Heart left ventricle (tissue), 16 donors: ENCODE results near the gene FBXO31. TPM values are rescaled to one million over a fixed set of nuclear protein-coding genes. Genes with fewer than 3 reads are reported as not detected.
A peak's percentile ranks its signal among the peaks of the same experiment; 100 is the strongest.

Experiments used
- ATAC-seq, 4 donors: fragments of 200-7000 bp; cut with Tn5 transposase; one replicate each; pipeline ENCODE4 v1.9.1; 2020 to 2022; ENCODE audit warnings: moderate library complexity in 4 of 4, mild to moderate bottlenecking in 3 of 4, moderate number of reproducible peaks in 1 of 4
- DNase-seq, 5 donors: peaks; one replicate each; pipeline ENCODE4 v3.0.0-alpha.2; 2020
- H3K27ac ChIP-seq, 12 donors: fragments of 200-600 bp; sonication (generic) in 4 of 12; one replicate each; pipeline versions ENCODE4 v1.5.0 to v1.8.0; 2016 to 2022; ENCODE audit warnings: mild to moderate bottlenecking in 2 of 12
- H3K27me3 ChIP-seq, 9 donors: fragments of 200-600 bp; sonication (generic) in 2 of 9; one replicate each; pipeline versions ENCODE4 v1.5.1 to v1.8.0; 2016 to 2022; ENCODE audit warnings: mild to moderate bottlenecking in 3 of 9
- H3K36me3 ChIP-seq, 9 donors: fragments of 200-600 bp; sonication (generic) in 2 of 9; one replicate each; pipeline versions ENCODE4 v1.5.0 to v1.8.0; 2018 to 2022; ENCODE audit warnings: mild to moderate bottlenecking in 2 of 9
- H3K4me1 ChIP-seq, 12 donors: fragments of 200-600 bp; sonication (generic) in 4 of 12; one replicate each; pipeline versions ENCODE4 v1.5.0 to v1.8.0; 2016 to 2022; ENCODE audit warnings: mild to moderate bottlenecking in 3 of 12
- H3K4me3 ChIP-seq, 12 donors: fragments of 200-600 bp; sonication (generic) in 4 of 12; one replicate each; pipeline versions ENCODE4 v1.5.0 to v1.8.0; 2017 to 2022; ENCODE audit warnings: mild to moderate bottlenecking in 9 of 12, moderate library complexity in 4 of 12
- H3K9me3 ChIP-seq, 12 donors: fragments of 200-600 bp; sonication (generic) in 4 of 12; one replicate each; pipeline versions ENCODE4 v1.5.0 to v1.8.0; 2016 to 2022; ENCODE audit warnings: mild to moderate bottlenecking in 1 of 12
- CTCF ChIP-seq, 12 donors: fragments of 200-600 bp; sonication (generic) in 4 of 12; IDR thresholded peaks; one replicate each; pipeline versions ENCODE4 v1.5.0 to v1.8.0; 2018 to 2022; ENCODE audit warnings: antibody characterized with exemption in 12 of 12, mild to moderate bottlenecking in 5 of 12
- POLR2A ChIP-seq, 2 donors: fragments of 450-650 bp; IDR thresholded peaks; one replicate each; pipeline ENCODE4 v1.6.1; 2017; ENCODE audit warnings: antibody characterized with exemption in 2 of 2, mild to moderate bottlenecking in 2 of 2, moderate library complexity in 2 of 2
- WGBS, 4 donors: extraction: QIAGEN DNeasy Blood & Tissue Kit in 2 of 4; methylation state at CpG; one replicate each; pipeline versions ENCODE4 v1.1.5 to v1.1.7; 2013 to 2018; 5-methylcytosine and 5-hydroxymethylcytosine counted together
- intact Hi-C, 10 donors: fragments of 100-400 bp; cut with DNase I; formaldehyde crosslinking; loops; one replicate each; pipeline versions ENCODE4 v1.11.1 to v1.14.2; 2022
- polyA plus RNA-seq, 2 donors: library from polyadenylated mRNA; stranded (reverse); fragments of 200-250 nt; gene quantifications; one replicate each; pipeline ENCODE4 v1.2.3, GENCODE V29; 2013
- total RNA-seq, 9 donors: library from RNA; depleted of rRNA in 2 of 9; stranded (reverse); fragments of >200 nt in 2 of 9; fragmentation: NEBNext Ultra II Directional in 3 of 9; extraction: Animal tissue kit (Norgen Biotek cat#: 25700) in 3 of 9; gene quantifications; one replicate each; pipeline versions ENCODE4 v1.1.0 to v1.2.4, GENCODE V29; 2016 to 2023
- donor health status: ischemic (EF 13 %, LVEDD 7.1; RV severe dilation, severe dysfunction).
- donor health status: healthy with polysubstance abuse.
- donor health status: DM: no; HTN: yes; CAD: no.
- donor health status: DM: no; HTN: no; CAD: no.
- donor health status: ischemic (EF 25% LVEDD 6.9; RV normal size, moderate dysfunction).
- donor health status: ischemic (EF 25% LVEDD 5.7; RV mildly dilated, moderate dysfunction).
- donor health status: healthy.
- donor health status: DM: yes; HTN: yes; CAD: no.
- donor health status: ischemic (EF 35%, LVEDD 5.7; RV mildly dilated, moderate dysfunction).
- donor health status: nonischemic (EF 11% LVEDD 7.7; RV severe dilation, severe dysfunction).
- donor health status: DM: yes; HTN: yes; CAD: no.
- donor health status: PGD.
- donor health status: ischemic (EF 29% LVEDD 5.4; RV normal size, mild dysfunction).
- donor health status: nonischemic (EF 23%, LVEDD 6.1; RV moderate dilation, normal function).

The FBXO31 gene
- total and polyA plus RNA-seq, 11 donors, result 20.0 to 130 (median 63.1) TPM

DNA sequence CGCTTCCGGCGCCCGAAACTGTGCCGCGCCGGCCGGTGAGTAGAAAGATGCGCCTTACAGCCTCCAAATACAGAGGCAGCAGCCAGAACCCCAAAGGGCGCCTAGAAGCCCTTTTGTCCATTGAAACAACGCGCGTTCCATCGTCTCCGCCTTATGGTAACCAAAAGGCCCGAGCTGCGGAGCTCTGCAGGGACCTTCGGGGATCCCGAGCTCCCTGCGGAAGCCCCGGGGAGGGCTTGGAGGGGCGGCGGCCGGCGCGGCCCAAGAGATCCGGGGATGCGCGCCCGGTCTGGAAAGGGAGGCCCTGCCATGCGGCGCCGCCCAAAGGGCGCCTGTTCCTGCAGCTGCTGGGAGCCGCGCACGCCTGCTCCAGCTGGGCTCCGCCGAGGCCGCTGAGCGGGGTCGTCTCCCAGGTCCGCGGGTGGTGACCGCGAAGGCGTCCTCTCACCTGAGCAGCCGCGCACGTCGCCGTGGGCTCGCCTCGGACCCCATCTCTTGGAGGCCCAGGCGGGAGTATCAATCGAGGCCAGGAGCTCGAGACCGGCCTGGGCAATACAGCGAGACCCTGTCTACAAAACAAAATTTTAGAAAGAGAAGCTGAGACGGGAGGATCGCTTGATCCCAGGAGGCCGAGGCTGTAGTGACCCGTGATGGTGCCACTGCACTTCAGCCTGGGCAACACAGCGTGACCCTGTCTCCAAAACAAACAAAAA is 742 bp upstream of the FBXO31 start:
- TF ChIP-seq CTCF (IDR thresholded peaks at IDR 0.05) (no peak), POLR2A (IDR thresholded peaks at IDR 0.05) (no peak)
- H3K27ac ChIP-seq, result peak overlapping the region; percentile 3 to 96 (median 91)
- WGBS, 4 donors, result 5 to 16% (median 6%) methylated on average over 17 to 64 of the region's 64 CpGs
- no peaks in the 10 kb centered on the region for H3K27me3 ChIP-seq
- DNase-seq, result peak; percentile 60 to 85 (median 65)
- no peaks in the 10 kb centered on the region for H3K36me3 ChIP-seq
- peak overlapping the region; percentile 34 to 98 (median 72) for H3K4me3 ChIP-seq
- H3K4me1 ChIP-seq, result peaks cover 6 to 64% (median 46%) of the 10 kb centered on the region in 12 donors
- H3K9me3 ChIP-seq, result no peaks in the 10 kb centered on the region
- intact Hi-C loops, result loop anchor here in 5 of 10 donors (5.0 kb wide), 3 partner anchors 57 to 67 kb away; partner anchors contain the start of gene C16orf95 (in 1 of the 5)
- ATAC-seq, result peak; percentile 8 to 39 (median 32)

- peaks cover 0 to 64% (median 32%) of the 10 kb centered on the region in 12 donors for H3K4me1 ChIP-seq
- H3K4me3 ChIP-seq, result peak overlapping the region; percentile 34 to 98 (median 72)
- WGBS, 4 donors, result 19 to 29% (median 20%) methylated on average over 17 of the region's 17 CpGs
- no peak for TF ChIP-seq CTCF (IDR thresholded peaks at IDR 0.05)
- no peak for TF ChIP-seq POLR2A (IDR thresholded peaks at IDR 0.05)
- H3K27me3 ChIP-seq, result no peaks in the 10 kb centered on the region
- DNase-seq (no peak), ATAC-seq (no peak)
- no peaks in the 10 kb centered on the region for H3K9me3 ChIP-seq
- intact Hi-C loops, result loop anchor here in 7 of 10 donors (2.0 to 5.0 kb wide), 5 partner anchors 55 to 65 kb away; partner anchors contain the start of gene C16orf95 (in 2 of the 7)
- H3K36me3 ChIP-seq, result peaks cover 0 to 2% (median 0%) of the 10 kb centered on the region in 9 donors
- peak overlapping the region; percentile 65 to 96 (median 91) for H3K27ac ChIP-seq
Observed at GRCh38 chr16:87382023-87382785, 1.4 kb downstream of the FBXO31 start.

DNA sequence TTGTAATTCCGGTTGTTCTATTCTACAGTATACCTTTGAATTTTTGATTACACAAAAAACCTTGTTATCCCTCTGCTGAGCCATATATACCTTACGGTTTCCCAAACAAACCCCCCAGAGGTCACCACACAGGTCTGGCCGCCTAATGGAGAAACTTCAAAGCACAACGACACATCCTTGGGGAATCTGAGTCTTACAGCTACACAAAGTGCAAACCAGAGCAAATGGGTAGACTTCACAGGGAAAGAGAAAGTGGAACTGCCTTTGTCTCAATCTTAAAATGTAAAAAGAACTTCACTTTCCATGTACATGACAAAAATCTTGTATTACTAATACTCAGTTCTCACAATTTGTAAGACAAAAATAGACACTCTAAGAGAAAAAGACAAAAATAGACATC is 2.7 kb downstream of the FBXO31 start:
- TF ChIP-seq POLR2A (IDR thresholded peaks at IDR 0.05) (no peak), CTCF (IDR thresholded peaks at IDR 0.05) (no peak)
- 41 to 54% (median 46%) methylated on average over 4 of the region's 4 CpGs for WGBS, 4 donors

More for the DNA sequence above, 2.7 kb downstream of the FBXO31 start:
- Histone ChIP-seq H3K4me3 (peak overlapping the region in 10 of 12 donors; percentile 3 to 98 (median 71)), H3K27ac (peak overlapping the region; percentile 21 to 96 (median 88)), H3K9me3 (no peaks in the 10 kb centered on the region), H3K36me3 (peaks cover 0 to 6% (median 0%) of the 10 kb centered on the region in 9 donors), H3K4me1 (peaks cover 0 to 73% (median 41%) of the 10 kb centered on the region in 12 donors), H3K27me3 (peaks cover 0 to 4% (median 0%) of the 10 kb centered on the region in 9 donors)
- no peak for DNase-seq
- ATAC-seq, result no peak
- intact Hi-C loops, result loop anchor here in 5 of 10 donors (5.0 kb wide), 3 partner anchors 54 to 64 kb away; partner anchors contain the start of gene C16orf95 (in 1 of the 5)
